C4-2B (cell line): Measurements from ENCODE around the gene HSPG2.

Experiments used
- ZFX ChIP-seq: fragments of 450-650 bp; IDR thresholded peaks from 2 replicates; pipeline ENCODE4 v1.6.1; 2017
- TF ChIP-seq, protein P1 (sequence below): fragments of 450-650 bp; conservative IDR thresholded peaks from 2 replicates; pipeline ENCODE4 v1.5.1; 2017; ENCODE audit warnings: mild to moderate bottlenecking

DNA sequence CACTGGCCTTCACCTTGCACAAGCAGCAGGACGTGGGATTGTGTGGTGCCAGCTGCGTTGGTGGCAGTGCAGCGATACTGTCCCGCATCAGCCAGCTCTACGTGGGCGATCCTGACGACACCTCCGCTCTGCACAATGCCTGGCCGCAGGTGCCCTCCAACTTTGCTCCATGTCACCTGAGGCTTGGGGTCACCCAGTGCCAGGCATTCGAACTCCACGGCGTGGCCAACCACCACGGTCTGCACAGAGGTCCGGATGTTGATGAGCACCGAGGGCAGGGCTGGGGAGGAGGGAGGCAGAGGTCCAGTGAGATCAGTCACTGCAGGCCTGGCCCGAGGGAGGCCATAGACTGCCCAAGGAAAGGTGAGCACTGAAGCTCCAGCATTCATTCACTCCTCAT lies 102.4 kb downstream of the HSPG2 start:
- TF ChIP-seq, protein P1, sequence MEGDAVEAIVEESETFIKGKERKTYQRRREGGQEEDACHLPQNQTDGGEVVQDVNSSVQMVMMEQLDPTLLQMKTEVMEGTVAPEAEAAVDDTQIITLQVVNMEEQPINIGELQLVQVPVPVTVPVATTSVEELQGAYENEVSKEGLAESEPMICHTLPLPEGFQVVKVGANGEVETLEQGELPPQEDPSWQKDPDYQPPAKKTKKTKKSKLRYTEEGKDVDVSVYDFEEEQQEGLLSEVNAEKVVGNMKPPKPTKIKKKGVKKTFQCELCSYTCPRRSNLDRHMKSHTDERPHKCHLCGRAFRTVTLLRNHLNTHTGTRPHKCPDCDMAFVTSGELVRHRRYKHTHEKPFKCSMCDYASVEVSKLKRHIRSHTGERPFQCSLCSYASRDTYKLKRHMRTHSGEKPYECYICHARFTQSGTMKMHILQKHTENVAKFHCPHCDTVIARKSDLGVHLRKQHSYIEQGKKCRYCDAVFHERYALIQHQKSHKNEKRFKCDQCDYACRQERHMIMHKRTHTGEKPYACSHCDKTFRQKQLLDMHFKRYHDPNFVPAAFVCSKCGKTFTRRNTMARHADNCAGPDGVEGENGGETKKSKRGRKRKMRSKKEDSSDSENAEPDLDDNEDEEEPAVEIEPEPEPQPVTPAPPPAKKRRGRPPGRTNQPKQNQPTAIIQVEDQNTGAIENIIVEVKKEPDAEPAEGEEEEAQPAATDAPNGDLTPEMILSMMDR: no peak
- no peak for TF ChIP-seq ZFX
